ENCODE data around the gene HEXIM1.

Gene HEXIM1

GRCh38 chr17:45130681-45131615 is 17.3 kb upstream of the HEXIM1 start:
- DNase-seq, result no peak

DNA sequence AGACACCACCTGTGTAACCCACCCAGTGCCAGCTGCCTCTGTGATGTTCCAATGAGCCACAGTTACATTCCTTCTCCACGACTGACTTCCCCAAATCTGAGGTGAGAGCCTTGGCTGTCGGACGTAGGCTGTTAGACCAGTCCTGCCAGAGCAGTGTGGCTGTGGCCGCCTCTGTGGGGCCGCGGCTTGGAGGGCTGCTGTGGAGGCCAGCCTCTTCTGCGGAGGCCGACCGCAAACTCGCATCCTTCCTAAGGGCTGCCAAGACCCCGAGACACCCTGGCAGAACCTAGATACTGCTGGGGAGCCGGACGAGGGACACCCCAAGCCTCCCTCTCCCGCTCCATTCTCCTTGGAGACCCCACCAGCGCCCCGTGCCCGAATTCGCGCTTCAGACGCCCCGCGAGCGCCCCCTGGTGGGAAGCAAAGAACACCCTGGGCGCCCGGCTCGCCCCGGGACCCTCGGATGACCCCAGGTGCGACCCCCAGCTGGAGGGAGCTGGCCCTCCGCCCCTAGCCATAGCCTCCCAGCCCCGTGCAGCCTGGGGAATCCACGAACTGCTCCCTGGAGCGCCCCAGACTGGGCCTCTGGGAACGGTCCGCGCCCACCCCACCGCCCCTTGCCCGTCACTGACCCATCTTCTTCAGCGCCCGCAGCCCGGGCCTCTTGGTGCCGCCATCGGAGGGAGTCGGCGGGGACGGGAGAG is 16.5 kb upstream of the HEXIM1 start:
- peak; percentile 48 for DNase-seq

DNA sequence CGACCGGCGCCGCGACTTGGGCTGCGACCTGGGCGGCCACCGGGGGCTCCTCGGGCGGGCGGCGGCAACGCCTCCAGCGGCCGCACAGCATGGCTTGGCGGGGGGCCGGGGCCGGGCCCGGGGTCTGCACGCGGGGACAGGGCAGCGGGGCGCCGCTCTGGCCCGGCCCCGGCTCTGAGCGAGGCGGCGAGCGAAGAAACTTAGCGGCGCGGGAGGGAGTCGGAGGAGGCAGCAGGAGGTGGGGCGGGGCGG is 16.0 kb upstream of the HEXIM1 start, which contains the start of gene PLCD3:
PLCD3 (minus strand) TSS at position 196 of the 252 bp plus-strand sequence; CDS start at position 91, 105 bp downstream.
- no peak for DNase-seq

- DNase-seq, result peak; percentile 80
Measured at GRCh38 chr17:45132572-45133463, 15.5 kb upstream of the HEXIM1 start.

DNA sequence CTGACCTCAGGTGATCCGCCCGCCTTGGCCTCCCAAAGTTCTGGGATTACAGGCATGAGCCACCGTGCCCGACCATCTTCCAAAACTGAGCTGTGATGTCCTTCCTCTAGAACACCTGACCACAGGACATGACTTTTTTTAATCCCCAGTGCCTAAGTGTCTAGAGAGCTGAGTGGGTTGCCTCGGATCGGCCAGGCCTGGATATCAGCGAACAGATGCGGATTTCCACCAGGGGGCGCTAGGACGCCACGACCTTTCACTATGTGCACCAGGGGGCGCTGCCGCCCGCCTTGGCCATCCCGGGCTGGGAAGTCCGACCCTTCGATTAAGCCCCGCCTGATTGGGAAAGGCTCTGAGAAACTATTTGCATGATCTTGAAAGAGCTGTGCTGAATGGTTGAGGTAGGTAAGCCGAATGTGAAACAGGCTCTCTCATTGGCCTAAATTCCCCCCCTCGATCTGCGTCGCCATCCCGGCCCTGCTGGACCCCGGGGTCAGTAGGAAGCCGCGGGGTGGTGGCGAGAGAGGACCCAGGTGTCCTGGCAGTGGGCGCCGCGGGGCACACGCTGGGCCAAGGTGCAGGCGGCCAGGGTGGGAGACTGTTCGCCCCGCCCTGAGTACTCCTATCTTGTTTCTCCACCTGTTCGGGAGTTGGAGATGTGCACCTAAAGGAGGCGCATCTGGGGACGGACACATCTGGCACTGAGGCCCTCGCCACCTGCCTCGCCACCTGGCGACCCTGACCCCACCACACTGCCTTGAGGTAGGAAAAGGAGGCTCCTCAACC is 12.9 kb upstream of the HEXIM1 start, which contains the start of gene ACBD4:
ACBD4 (plus strand) TSS at position 496 of the 786 bp plus-strand sequence. CDS start 458 bp downstream, outside the sequence.
- peak; percentile 98 for DNase-seq

GRCh38 chr17:45135978-45136791 is 12.1 kb upstream of the HEXIM1 start:
- DNase-seq, result no peak

DNA sequence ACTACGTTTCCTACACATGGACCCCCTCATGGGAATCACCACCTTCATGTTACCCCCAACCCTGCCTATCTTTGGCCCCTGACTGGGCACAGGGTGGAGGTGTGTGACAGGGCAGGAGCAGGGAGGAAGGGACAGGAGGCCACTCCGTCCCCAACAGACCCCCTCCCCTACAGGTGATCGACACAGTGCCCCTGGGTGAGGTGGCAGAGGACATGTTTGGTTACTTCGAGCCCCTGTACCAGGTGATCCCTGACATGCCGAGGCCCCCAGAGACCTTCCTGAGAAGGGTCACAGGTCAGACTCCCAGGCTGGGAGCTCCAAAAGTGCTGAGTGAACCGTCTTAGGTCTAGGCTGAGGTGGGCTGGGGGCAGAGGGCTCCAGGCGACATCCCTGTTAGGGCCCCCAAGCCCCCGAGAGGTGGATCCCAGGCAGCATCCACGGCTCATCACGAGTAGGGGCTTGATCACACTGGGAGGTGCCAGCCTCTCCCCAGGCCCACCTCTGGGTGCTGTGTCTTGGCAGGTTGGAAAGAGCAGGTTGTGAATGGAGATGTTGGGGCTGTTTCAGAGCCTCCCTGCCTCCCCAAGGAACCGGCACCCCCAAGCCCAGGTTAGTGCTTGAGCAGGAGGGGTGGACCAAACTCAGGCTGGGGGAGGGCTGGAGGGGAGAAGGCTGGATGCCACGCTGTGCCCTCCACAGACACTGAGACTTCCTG is 11.3 kb upstream of the HEXIM1 start:
- DNase-seq, result no peak

- no peak for DNase-seq
Measured at GRCh38 chr17:45137561-45138305, 10.5 kb upstream of the HEXIM1 start.

- no peak for DNase-seq
Measured at GRCh38 chr17:45138911-45139532, 9.3 kb upstream of the HEXIM1 start.

- DNase-seq, result no peak
Measured at GRCh38 chr17:45139533-45139920, 8.7 kb upstream of the HEXIM1 start.

DNA sequence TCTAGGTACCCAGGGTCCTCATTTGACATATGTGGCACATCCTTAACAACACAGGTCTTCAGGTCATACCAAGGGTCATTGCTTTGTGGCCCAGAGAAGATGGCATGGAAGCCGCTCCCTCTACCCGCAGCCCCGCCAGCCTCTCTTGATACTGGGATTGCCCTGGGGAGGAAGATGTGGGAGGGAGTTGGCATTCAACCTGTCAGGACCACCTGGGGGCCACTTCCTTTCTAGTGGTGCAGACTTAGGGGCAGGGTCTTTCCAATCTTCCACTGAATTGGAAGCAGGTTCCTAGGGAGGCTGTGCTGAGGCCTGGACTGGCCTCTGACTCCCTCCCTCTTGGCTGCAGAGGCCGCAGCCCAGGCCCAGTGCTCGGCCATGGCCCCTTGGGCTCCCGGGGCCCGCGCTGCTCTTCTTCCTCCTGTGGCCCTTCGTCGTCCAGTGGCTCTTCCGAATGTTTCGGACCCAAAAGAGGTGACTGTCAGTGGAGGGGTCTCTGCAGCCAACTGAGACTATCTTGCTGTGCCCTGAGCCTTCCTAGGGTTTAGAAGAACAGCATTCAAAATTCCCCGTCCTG is 5.1 kb upstream of the HEXIM1 start:
- no peak for DNase-seq

- peak; percentile 21 for DNase-seq
Measured at GRCh38 chr17:45143767-45144198, 4.5 kb upstream of the HEXIM1 start.

GRCh38 chr17:45144199-45145034 is 3.9 kb upstream of the HEXIM1 start:
- peak; percentile 18 for DNase-seq

DNA sequence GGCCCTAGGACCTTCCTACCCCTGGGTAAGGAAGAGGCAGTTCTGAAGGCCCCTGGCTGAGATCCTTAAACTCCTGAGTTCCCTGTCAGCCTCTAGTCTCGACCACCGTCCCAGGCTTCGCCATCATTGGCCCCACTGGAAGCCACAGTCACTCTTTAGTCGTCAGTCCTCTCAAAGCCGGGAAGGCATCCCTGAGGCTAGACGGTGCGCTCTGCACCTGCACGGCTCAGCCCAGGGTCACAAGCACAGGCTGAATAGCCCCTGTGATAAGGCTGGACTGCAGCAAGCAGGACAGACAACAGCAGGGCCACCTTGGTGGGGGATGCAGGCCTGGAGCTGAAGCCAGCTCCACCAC is 3.3 kb upstream of the HEXIM1 start:
- DNase-seq, result no peak

GRCh38 chr17:45146166-45146565 is 2.1 kb upstream of the HEXIM1 start:
- no peak for DNase-seq

DNA sequence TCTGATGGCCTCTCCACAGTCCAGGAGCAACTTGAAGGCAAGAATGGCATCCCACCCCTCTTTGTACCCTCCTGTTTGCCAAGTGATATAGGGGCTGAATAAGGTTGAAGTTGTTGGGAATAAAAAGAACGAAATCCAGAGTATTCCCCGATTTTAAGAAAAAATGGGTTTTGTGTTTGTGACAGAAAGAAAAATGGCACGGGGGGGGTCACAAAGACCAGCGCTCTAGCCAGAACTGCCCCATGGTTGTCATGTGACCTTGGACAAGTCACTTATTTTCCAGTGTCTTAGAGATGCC is 1.7 kb upstream of the HEXIM1 start:
- no peak for DNase-seq

GRCh38 chr17:45146890-45147580 is 1.2 kb upstream of the HEXIM1 start:
- peak; percentile 78 for DNase-seq
